Measurements from ENCODE around the gene FBXO7.
"Not testable (repeated sequence)": the region's sequence is repeated elsewhere in the genome, so short reads cannot be mapped to it uniquely, and the experiment has no call there.

Gene FBXO7

DNA sequence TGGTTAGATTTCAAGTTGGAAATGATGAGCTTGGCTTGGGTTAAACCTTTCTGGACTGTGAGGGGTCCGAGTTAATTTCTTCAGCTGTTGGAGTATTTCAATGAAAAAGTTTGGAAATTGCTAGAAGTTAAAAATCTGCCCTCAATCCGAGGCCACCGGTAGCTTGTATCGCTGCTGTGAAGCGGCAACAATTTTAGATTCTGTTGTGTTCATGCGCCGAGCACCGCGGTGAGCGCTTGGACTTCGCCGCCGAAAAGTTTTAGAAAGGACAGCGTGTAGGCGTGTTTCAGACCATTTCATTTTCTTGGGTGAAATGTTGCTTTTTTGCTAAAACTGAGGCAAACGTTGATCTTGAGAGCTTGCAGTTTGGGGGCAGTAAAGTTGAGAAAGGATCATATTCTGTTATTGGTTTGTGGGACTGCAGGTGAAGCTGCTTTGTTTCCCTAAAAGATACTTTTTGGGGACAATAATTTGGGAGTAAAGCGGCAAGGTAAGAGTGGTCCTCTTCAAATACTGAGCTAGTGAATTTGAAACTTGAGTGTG lies 928 bp downstream of the FBXO7 start:
- peak overlapping the region; percentile 71 for H3K4me3 ChIP-seq (ENCODE audit: low read depth, low read length)
- TF ChIP-seq, protein P1, sequence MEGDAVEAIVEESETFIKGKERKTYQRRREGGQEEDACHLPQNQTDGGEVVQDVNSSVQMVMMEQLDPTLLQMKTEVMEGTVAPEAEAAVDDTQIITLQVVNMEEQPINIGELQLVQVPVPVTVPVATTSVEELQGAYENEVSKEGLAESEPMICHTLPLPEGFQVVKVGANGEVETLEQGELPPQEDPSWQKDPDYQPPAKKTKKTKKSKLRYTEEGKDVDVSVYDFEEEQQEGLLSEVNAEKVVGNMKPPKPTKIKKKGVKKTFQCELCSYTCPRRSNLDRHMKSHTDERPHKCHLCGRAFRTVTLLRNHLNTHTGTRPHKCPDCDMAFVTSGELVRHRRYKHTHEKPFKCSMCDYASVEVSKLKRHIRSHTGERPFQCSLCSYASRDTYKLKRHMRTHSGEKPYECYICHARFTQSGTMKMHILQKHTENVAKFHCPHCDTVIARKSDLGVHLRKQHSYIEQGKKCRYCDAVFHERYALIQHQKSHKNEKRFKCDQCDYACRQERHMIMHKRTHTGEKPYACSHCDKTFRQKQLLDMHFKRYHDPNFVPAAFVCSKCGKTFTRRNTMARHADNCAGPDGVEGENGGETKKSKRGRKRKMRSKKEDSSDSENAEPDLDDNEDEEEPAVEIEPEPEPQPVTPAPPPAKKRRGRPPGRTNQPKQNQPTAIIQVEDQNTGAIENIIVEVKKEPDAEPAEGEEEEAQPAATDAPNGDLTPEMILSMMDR (IDR thresholded peaks at IDR 0.05; ENCODE audit: low read depth, low read length): no peak
- no peak for DNase-seq (ENCODE audit: low read depth, low spot score)
- in situ Hi-C loops (cut with HindIII; ENCODE audit: low sequenced_read_pairs): no loop called here

DNA sequence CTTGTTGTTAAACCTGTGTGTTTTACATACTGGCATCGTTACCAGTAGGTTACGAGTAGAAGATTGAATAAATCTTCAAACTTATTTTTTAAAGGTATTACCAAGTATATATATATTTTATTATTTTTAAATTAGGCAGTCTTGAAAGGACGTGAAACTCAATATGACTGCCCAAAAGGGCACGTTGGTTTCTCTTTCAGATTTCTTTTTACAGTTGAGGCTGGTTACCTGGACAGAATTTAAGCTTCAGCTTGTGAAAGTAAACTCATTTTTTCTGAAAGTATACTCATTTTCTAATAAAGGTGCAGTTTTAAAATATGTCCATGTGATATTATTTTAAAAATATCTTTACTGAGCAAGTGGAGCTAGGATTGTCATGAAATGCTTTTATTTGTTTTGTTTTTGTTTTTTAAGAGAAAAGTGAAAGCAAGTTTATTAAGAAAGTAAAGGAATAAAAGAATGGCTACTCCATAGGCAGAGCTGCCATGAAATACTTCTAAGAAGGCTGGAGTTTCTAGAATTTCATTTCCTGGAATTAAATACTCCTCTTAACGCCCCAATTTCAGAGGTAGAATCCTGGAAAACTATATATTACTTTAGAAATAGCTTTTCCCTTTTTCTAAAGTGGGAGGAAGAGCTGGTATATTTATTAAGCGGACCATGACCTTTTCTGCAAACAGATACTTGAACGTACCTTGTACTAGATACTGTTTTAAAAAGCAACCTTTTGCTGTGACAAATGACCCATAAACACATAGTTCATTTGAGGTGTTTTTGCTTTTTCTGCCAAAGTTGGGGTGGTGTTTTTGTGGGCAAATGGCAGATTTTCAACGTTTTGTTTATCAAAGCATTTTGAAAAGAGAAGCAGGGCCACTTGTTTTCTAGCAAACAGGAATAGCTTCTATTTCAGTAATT lies 1.9 kb downstream of the FBXO7 start:
- in situ Hi-C loops (cut with HindIII; ENCODE audit: low sequenced_read_pairs): no loop called here
- DNase-seq (ENCODE audit: low read depth, low spot score): no peak
- peak overlapping the region; percentile 71 for H3K4me3 ChIP-seq (ENCODE audit: low read depth, low read length)
- TF ChIP-seq, protein P1 (IDR thresholded peaks at IDR 0.05; ENCODE audit: low read depth, low read length): no peak

DNA sequence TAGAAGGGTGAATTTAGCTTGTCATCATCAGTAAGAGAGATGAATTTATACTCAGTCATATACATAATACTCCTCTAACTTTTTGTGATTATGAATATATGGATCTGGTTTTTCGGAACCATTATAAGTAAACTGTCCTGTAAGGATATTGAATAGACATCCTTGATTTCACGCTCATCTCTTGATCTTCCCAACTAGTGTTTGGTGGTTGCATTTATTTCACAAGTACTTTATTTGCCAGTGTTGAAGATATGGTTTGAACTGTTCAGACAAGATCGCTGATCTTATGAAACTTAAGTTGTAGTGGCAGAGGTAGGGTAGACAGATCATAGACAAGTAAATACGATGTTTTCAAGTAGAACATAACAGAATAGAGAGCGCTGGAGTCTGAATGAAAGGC lies 3.0 kb downstream of the FBXO7 start:
- DNase-seq (ENCODE audit: low read depth, low spot score): no peak
- no peak overlapping the region for H3K4me3 ChIP-seq (ENCODE audit: low read depth, low read length)
- in situ Hi-C loops (cut with HindIII; ENCODE audit: low sequenced_read_pairs): no loop called here

GRCh38 chr22:32478552-32478951 lies 3.9 kb downstream of the FBXO7 start:
- in situ Hi-C loops (cut with HindIII; ENCODE audit: low sequenced_read_pairs); H3K4me3 ChIP-seq (ENCODE audit: low read depth, low read length); DNase-seq (ENCODE audit: low read depth, low spot score): not testable (repeated sequence)

More for the DNA sequence above, 3.0 kb downstream of the FBXO7 start:
- TF ChIP-seq, protein P1 (IDR thresholded peaks at IDR 0.05; ENCODE audit: low read depth, low read length): no peak

DNA sequence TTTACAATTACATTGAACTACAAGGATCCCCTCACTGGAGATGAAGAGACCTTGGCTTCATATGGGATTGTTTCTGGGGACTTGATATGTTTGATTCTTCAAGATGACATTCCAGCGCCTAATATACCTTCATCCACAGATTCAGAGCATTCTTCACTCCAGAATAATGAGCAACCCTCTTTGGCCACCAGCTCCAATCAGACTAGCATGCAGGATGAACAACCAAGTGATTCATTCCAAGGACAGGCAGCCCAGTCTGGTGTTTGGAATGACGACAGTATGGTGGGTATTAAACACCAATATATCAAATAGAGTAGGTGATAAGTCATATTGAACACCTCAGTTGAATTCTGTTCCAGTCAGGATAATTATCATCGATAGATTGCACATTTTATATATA lies 4.4 kb downstream of the FBXO7 start:
- in situ Hi-C loops (cut with HindIII; ENCODE audit: low sequenced_read_pairs): no loop called here
- TF ChIP-seq, protein P1 (IDR thresholded peaks at IDR 0.05; ENCODE audit: low read depth, low read length): no peak
- H3K4me3 ChIP-seq (ENCODE audit: low read depth, low read length): no peak overlapping the region
- no peak for DNase-seq (ENCODE audit: low read depth, low spot score)

GRCh38 chr22:32480238-32480637 lies 5.6 kb downstream of the FBXO7 start:
- DNase-seq (ENCODE audit: low read depth, low spot score): no peak
- in situ Hi-C loops (cut with HindIII; ENCODE audit: low sequenced_read_pairs): no loop called here
- TF ChIP-seq, protein P1 (IDR thresholded peaks at IDR 0.05; ENCODE audit: low read depth, low read length): no peak
- no peak overlapping the region for H3K4me3 ChIP-seq (ENCODE audit: low read depth, low read length)

DNA sequence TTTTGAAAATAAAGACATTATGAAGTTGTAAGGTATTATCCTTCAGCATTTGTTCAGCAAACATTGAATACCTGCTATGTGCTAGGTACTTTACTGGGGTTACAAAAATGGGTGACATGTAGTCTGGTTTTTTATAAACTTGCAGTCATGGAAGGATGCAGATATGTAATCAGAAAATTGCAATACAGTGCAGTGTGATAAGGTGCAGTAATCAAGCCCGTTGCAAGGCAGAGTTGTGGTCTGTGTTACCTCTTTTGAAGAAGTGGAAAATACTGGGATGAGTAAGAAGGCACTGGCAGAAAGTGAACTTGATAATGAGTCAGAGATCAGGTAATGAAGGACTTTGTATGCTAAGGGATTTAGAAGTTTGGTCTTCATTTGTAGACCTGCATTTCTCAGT lies 8.1 kb downstream of the FBXO7 start:
- DNase-seq (ENCODE audit: low read depth, low spot score): peak; percentile 5
- TF ChIP-seq, protein P1 (IDR thresholded peaks at IDR 0.05; ENCODE audit: low read depth, low read length): no peak
- H3K4me3 ChIP-seq (ENCODE audit: low read depth, low read length): no peak overlapping the region
- in situ Hi-C loops (cut with HindIII; ENCODE audit: low sequenced_read_pairs): no loop called here
